Central memory CD8-positive, alpha-beta T cell (primary cell): Measurements from ENCODE around the gene MYO16.

ENCODE experiments used
- ATAC-seq: fragments of 150-1000 bp; cut with Tn5 transposase; replicated peaks from 2 replicates; pipeline ENCODE4 v1.10.0; 2022; ENCODE audit warnings: mild to moderate bottlenecking, moderate FRiP score, moderate number of reproducible peaks; ENCODE audit not compliant: poor library complexity, severe bottlenecking; ENCODE audit errors: extremely low read depth
- DNase-seq, 2 donors: peaks; one replicate each; pipeline ENCODE4 v3.0.0; 2021; ENCODE audit warnings: low spot score in 2 of 2
- H3K27ac Mint-ChIP-seq: one replicate; pipeline ENCODE4 v1.8.0; 2022; ENCODE audit warnings: low read depth, mild to moderate bottlenecking, moderate library complexity, mixed read lengths
- H3K27me3 Mint-ChIP-seq: one replicate; pipeline ENCODE4 v1.8.0; 2022; ENCODE audit warnings: mixed read lengths
- H3K36me3 Mint-ChIP-seq: one replicate; pipeline ENCODE4 v1.8.0; 2022; ENCODE audit warnings: mild to moderate bottlenecking, moderate library complexity, mixed read lengths; ENCODE audit not compliant: insufficient read depth
- H3K4me1 Mint-ChIP-seq: one replicate; pipeline ENCODE4 v1.8.0; 2022; ENCODE audit warnings: mixed read lengths
- H3K4me3 Mint-ChIP-seq: one replicate; pipeline ENCODE4 v1.8.0; 2022; ENCODE audit warnings: mild to moderate bottlenecking, moderate library complexity, mixed read lengths
- H3K9me3 Mint-ChIP-seq: one replicate; pipeline ENCODE4 v1.8.0; 2022; ENCODE audit warnings: mixed read lengths

The MYO16 gene

DNA sequence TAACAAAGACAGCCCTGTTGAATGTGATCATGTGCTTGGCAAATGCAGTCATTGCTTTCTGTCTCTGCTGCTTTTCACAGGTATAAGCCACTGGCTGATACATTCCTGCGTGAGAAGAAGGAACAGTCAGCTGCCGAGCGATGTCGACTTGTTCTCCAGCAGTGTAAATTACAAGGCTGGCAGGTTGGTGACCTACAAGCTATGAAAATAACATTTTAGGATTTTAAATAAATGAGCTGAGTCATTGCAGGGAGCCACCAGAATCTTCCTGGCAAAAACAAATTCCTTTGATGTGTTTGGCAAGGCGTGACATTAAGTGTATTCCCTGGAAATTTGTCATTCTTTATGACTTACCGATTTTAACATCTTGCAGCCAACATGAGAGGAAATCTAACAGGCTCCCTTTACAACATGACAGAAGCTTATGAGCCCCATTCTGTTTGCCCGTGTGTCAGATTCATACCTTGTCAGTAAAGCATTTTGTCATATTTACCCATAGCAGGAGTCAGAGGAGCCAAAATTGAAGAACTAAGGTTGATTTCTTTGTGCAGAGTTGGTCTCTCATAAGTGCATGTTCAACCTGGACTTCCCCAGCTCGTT, 471.4 kb downstream of the MYO16 start:
- H3K36me3 Mint-ChIP-seq = no peaks in the 10 kb centered on the region
- H3K9me3 Mint-ChIP-seq = peaks cover 10% of the 10 kb centered on the region
- no peak for DNase-seq
- ATAC-seq = no peak
- H3K4me1 Mint-ChIP-seq = no peaks in the 10 kb centered on the region
- no peaks in the 10 kb centered on the region for H3K27me3 Mint-ChIP-seq
- no peak overlapping the region for H3K27ac Mint-ChIP-seq
- no peak overlapping the region for H3K4me3 Mint-ChIP-seq

- peaks cover 10% of the 10 kb centered on the region for H3K9me3 Mint-ChIP-seq
- ATAC-seq (no peak), DNase-seq (no peak)
- H3K36me3 Mint-ChIP-seq = no peaks in the 10 kb centered on the region
- no peak overlapping the region for H3K27ac Mint-ChIP-seq
- no peaks in the 10 kb centered on the region for H3K4me1 Mint-ChIP-seq
- no peaks in the 10 kb centered on the region for H3K27me3 Mint-ChIP-seq
- no peak overlapping the region for H3K4me3 Mint-ChIP-seq
Observed at GRCh38 chr13:109101550-109102144, 472.2 kb downstream of the MYO16 start.

- ATAC-seq = no peak
- no peaks in the 10 kb centered on the region for H3K27me3 Mint-ChIP-seq
Observed at GRCh38 chr13:109105899-109106298, 476.5 kb downstream of the MYO16 start.

GRCh38 chr13:109110159-109110558, 480.7 kb downstream of the MYO16 start:
- Mint-ChIP-seq H3K27ac (no peak overlapping the region), H3K9me3 (peaks cover 16% of the 10 kb centered on the region), H3K4me1 (no peaks in the 10 kb centered on the region), H3K4me3 (no peak overlapping the region), H3K27me3 (no peaks in the 10 kb centered on the region), H3K36me3 (peaks cover 2% of the 10 kb centered on the region)
- no peak for DNase-seq
- no peak for ATAC-seq

More at GRCh38 chr13:109105899-109106298, 476.5 kb downstream of the MYO16 start:
- peaks cover 8% of the 10 kb centered on the region for H3K9me3 Mint-ChIP-seq
- H3K27ac Mint-ChIP-seq = no peak overlapping the region
- H3K4me1 Mint-ChIP-seq = no peaks in the 10 kb centered on the region
- no peak for DNase-seq
- no peaks in the 10 kb centered on the region for H3K36me3 Mint-ChIP-seq
- H3K4me3 Mint-ChIP-seq = no peak overlapping the region

- ATAC-seq = no peak
- peaks cover 16% of the 10 kb centered on the region for H3K9me3 Mint-ChIP-seq
- no peaks in the 10 kb centered on the region for H3K27me3 Mint-ChIP-seq
- H3K27ac Mint-ChIP-seq = no peak overlapping the region
- no peak for DNase-seq
- H3K4me1 Mint-ChIP-seq = no peaks in the 10 kb centered on the region
- H3K36me3 Mint-ChIP-seq = peaks cover 2% of the 10 kb centered on the region
- H3K4me3 Mint-ChIP-seq = no peak overlapping the region
Observed at GRCh38 chr13:109111141-109111540, 481.7 kb downstream of the MYO16 start.

DNA sequence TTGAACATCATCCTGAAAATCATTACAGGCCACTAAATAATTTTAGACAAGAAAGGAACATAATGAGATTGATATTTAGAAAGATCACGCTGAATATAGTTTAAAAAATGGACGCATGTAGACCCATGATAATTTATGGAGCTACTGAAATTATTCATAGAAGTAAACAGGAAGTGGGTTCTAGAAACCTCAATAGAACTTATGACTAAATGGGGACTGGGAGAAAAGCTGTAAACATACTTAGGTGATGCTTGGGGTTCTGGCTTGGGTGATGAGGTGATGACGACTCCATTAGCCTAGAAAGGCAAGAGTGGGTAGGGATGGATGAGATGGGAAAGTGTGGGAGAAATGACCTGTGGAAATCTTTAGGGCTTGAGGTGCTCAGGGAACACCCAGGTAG, 484.0 kb downstream of the MYO16 start:
- no peak for ATAC-seq
- no peaks in the 10 kb centered on the region for H3K27me3 Mint-ChIP-seq
- DNase-seq = no peak
- peaks cover 2% of the 10 kb centered on the region for H3K36me3 Mint-ChIP-seq
- no peak overlapping the region for H3K4me3 Mint-ChIP-seq
- H3K9me3 Mint-ChIP-seq = peaks cover 21% of the 10 kb centered on the region
- H3K27ac Mint-ChIP-seq = no peak overlapping the region
- H3K4me1 Mint-ChIP-seq = no peaks in the 10 kb centered on the region

- DNase-seq = no peak
- Mint-ChIP-seq H3K27ac (no peak overlapping the region), H3K9me3 (peaks cover 19% of the 10 kb centered on the region), H3K4me3 (no peak overlapping the region), H3K27me3 (no peaks in the 10 kb centered on the region), H3K36me3 (peaks cover 2% of the 10 kb centered on the region), H3K4me1 (no peaks in the 10 kb centered on the region)
- ATAC-seq = no peak
Observed at GRCh38 chr13:109114162-109114561, 484.8 kb downstream of the MYO16 start.

DNA sequence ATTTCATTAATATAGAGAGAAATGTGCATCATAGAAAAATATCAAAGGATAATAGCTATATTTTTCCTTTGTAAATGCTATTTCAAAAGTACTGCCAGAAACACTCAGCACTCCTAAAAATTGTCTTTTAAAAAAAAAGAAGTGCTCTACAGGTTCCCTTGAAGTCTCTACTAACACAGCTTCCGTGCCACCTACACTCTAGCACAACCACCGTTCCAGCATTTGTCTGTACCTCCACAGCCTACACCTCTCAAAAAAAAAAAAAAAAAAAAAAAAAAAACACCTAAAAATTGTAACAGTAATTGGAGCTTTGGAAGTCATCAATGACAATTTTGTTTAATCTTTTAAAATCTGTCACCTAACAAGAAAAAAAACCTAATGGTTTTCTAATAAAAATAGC, 485.6 kb downstream of the MYO16 start:
- ATAC-seq = no peak
- Mint-ChIP-seq H3K27me3 (no peaks in the 10 kb centered on the region), H3K9me3 (peaks cover 17% of the 10 kb centered on the region), H3K36me3 (peaks cover 2% of the 10 kb centered on the region), H3K27ac (no peak overlapping the region), H3K4me3 (no peak overlapping the region), H3K4me1 (no peaks in the 10 kb centered on the region)
- DNase-seq = no peak

DNA sequence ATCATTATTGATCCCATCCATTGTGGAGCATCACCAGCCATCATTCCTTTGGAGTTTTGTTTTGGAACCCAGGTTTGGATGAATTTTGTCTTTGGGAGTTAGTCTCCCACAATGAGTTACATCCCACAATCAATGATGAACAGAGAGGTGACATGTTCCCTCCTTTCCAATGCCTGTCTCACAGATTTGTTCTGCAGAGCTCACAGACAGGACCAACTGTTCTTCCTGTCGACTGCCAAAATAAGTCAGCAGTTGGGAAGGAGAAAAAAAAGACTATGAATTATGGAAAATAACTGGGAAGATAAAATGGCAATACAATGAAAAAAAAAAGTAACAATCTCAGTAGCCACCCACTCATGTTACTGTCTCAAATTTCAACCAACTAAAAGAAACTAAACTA, 489.1 kb downstream of the MYO16 start:
- peaks cover 12% of the 10 kb centered on the region for H3K9me3 Mint-ChIP-seq
- DNase-seq (no peak), ATAC-seq (no peak)
- H3K4me3 Mint-ChIP-seq = no peak overlapping the region
- no peaks in the 10 kb centered on the region for H3K27me3 Mint-ChIP-seq
- H3K4me1 Mint-ChIP-seq = no peaks in the 10 kb centered on the region
- H3K36me3 Mint-ChIP-seq = peaks cover 2% of the 10 kb centered on the region
- no peak overlapping the region for H3K27ac Mint-ChIP-seq

GRCh38 chr13:109119896-109120295, 490.5 kb downstream of the MYO16 start:
- no peaks in the 10 kb centered on the region for H3K4me1 Mint-ChIP-seq
- H3K27me3 Mint-ChIP-seq = no peaks in the 10 kb centered on the region
- H3K9me3 Mint-ChIP-seq = peaks cover 11% of the 10 kb centered on the region
- no peak overlapping the region for H3K27ac Mint-ChIP-seq
- no peaks in the 10 kb centered on the region for H3K36me3 Mint-ChIP-seq
- ATAC-seq (no peak), DNase-seq (no peak)
- H3K4me3 Mint-ChIP-seq = no peak overlapping the region

- ATAC-seq (no peak), DNase-seq (no peak)
- Mint-ChIP-seq H3K4me3 (no peak overlapping the region), H3K27ac (no peak overlapping the region), H3K9me3 (peaks cover 11% of the 10 kb centered on the region), H3K27me3 (no peaks in the 10 kb centered on the region), H3K4me1 (no peaks in the 10 kb centered on the region), H3K36me3 (no peaks in the 10 kb centered on the region)
Observed at GRCh38 chr13:109121826-109122225, 492.4 kb downstream of the MYO16 start.

- DNase-seq (no peak), ATAC-seq (no peak)
- Mint-ChIP-seq H3K9me3 (peaks cover 5% of the 10 kb centered on the region), H3K27ac (no peak overlapping the region), H3K4me1 (no peaks in the 10 kb centered on the region), H3K27me3 (no peaks in the 10 kb centered on the region), H3K36me3 (no peaks in the 10 kb centered on the region), H3K4me3 (no peak overlapping the region)
Observed at GRCh38 chr13:109123971-109124370, 494.6 kb downstream of the MYO16 start.

DNA sequence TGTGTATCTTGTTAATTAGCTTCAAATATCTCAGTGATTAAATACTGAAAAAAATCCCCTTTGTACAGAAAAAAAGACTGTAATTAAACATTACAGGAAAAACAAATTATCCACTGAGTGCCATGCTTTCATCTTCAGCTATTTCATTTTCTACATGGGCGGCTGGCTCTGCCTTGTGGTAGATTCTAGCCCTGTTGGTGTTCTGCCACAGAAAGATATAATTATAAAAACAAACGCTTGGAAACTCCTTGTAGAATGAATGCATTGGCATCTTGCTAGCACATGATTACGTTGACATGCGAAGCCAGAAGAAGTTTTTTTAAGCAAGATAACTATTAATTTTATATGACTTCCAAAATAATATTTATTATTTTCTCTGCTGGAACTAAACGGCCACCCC, 496.8 kb downstream of the MYO16 start:
- Mint-ChIP-seq H3K9me3 (peaks cover 5% of the 10 kb centered on the region), H3K4me3 (no peak overlapping the region), H3K27me3 (no peaks in the 10 kb centered on the region), H3K27ac (no peak overlapping the region), H3K36me3 (no peaks in the 10 kb centered on the region), H3K4me1 (no peaks in the 10 kb centered on the region)
- DNase-seq (no peak), ATAC-seq (no peak)
